ENCODE measurements around the gene MARCHF4. TPM values are rescaled to one million over a fixed set of nuclear protein-coding genes. Genes with fewer than 3 reads are reported as not detected.

Gene MARCHF4
- total RNA-seq, 1 donor from 2014 or later, result not detected

GRCh38 chr2:216327447-216327935 is 44.8 kb downstream of the MARCHF4 start:
- Histone ChIP-seq H3K4me1 (no peaks in the 10 kb centered on the region), H3K4me3 (no peak overlapping the region), H3K9me3 (no peaks in the 10 kb centered on the region), H3K36me3 (no peaks in the 10 kb centered on the region), H3K27ac (no peak overlapping the region), H3K27me3 (no peaks in the 10 kb centered on the region)
- TF ChIP-seq CTCF (IDR thresholded peaks at IDR 0.05), result no peak
- intact Hi-C loops (cut with DNase I), result no loop called here
- no peak for DNase-seq (ENCODE audit: low spot score in 2 of 2)

Other genes starting within 250 kb of the MARCHF4 start
- gene SMARCAL1, start 40.0 kb upstream of the MARCHF4 start, total RNA-seq, result 5.3 TPM
- 493 TPM for gene RPL37A, start 126.4 kb upstream of the MARCHF4 start, total RNA-seq

Data from ascending aorta (tissue), 2 donors.